Suprapubic skin (tissue), 4 donors: ENCODE measurements around the gene OSMR. TPM values are rescaled to one million over a fixed set of nuclear protein-coding genes. Genes with fewer than 3 reads are reported as not detected.

Source experiments
- DNase-seq, 2 donors: peaks; one replicate each; pipeline ENCODE4 v3.0.0-alpha.2; 2019; ENCODE audit warnings: low spot score in 2 of 2
- H3K27ac ChIP-seq: fragments of 200-600 bp; sonication (generic); one replicate; pipeline ENCODE4 v1.5.1; 2019
- H3K27me3 ChIP-seq: fragments of 200-600 bp; sonication (generic); one replicate; pipeline ENCODE4 v1.5.1; 2019
- H3K36me3 ChIP-seq: fragments of 200-600 bp; sonication (generic); one replicate; pipeline ENCODE4 v1.5.1; 2019
- H3K4me1 ChIP-seq: fragments of 200-600 bp; sonication (generic); one replicate; pipeline ENCODE4 v1.5.1; 2019
- H3K4me3 ChIP-seq: fragments of 200-600 bp; sonication (generic); one replicate; pipeline ENCODE4 v1.5.1; 2019; ENCODE audit warnings: mild to moderate bottlenecking
- H3K9me3 ChIP-seq: fragments of 200-600 bp; sonication (generic); one replicate; pipeline ENCODE4 v1.5.1; 2019
- CTCF ChIP-seq, 2 donors: fragments of 200-600 bp in 1 of 2; fragments of 450-650 bp in 1 of 2; sonication (generic) in 1 of 2; IDR thresholded peaks; one replicate each; pipeline ENCODE4 v1.5.1; 2016 to 2019; ENCODE audit warnings: antibody characterized with exemption in 2 of 2, mild to moderate bottlenecking in 1 of 2, moderate library complexity in 1 of 2
- EP300 ChIP-seq: sonication (generic); formaldehyde crosslinking; IDR thresholded peaks from one replicate; pipeline ENCODE4 v1.6.1; 2017; ENCODE audit warnings: antibody characterized with exemption
- POLR2A ChIP-seq, 2 donors: fragments of 450-650 bp; IDR thresholded peaks; one replicate each; pipeline ENCODE4 v1.6.1; 2017; ENCODE audit warnings: antibody characterized with exemption in 2 of 2, mild to moderate bottlenecking in 2 of 2, moderate library complexity in 2 of 2
- POLR2AphosphoS5 ChIP-seq, 3 donors: sonication (generic); formaldehyde crosslinking; IDR thresholded peaks; one replicate each; pipeline ENCODE4 v1.6.1; 2017; ENCODE audit warnings: antibody characterized with exemption in 3 of 3
- WGBS: methylation state at CpG from one replicate; pipeline ENCODE4 v1.1.5; 2018; 5-methylcytosine and 5-hydroxymethylcytosine counted together
- total RNA-seq, 4 donors: library from RNA; depleted of rRNA; stranded (reverse); fragments of >200 nt; gene quantifications; one replicate each; pipeline ENCODE4 v1.1.0, GENCODE V29; 2016

Gene OSMR
- total RNA-seq, 4 donors from 2014 or later: 20.0 to 44.3 (median 22.0) TPM

- no peak for DNase-seq
- 89% methylated on average over 2 of the region's 2 CpGs for WGBS
- no peaks in the 10 kb centered on the region for H3K4me1 ChIP-seq
- H3K27me3 ChIP-seq: no peaks in the 10 kb centered on the region
- H3K27ac ChIP-seq: no peak overlapping the region
- no peak for TF ChIP-seq POLR2A (IDR thresholded peaks at IDR 0.05)
- TF ChIP-seq CTCF (IDR thresholded peaks at IDR 0.05): no peak
- TF ChIP-seq EP300: no peak
- no peaks in the 10 kb centered on the region for H3K9me3 ChIP-seq
- H3K4me3 ChIP-seq: no peak overlapping the region
- peaks cover 62% of the 10 kb centered on the region for H3K36me3 ChIP-seq
Measured at GRCh38 chr5:38940230-38940858, 94.5 kb downstream of the OSMR start.

- peaks cover 69% of the 10 kb centered on the region for H3K36me3 ChIP-seq
- H3K4me1 ChIP-seq: no peaks in the 10 kb centered on the region
- no peaks in the 10 kb centered on the region for H3K27me3 ChIP-seq
- WGBS: 97% methylated on average over 2 of the region's 2 CpGs
- no peak overlapping the region for H3K4me3 ChIP-seq
- no peak overlapping the region for H3K27ac ChIP-seq
- no peaks in the 10 kb centered on the region for H3K9me3 ChIP-seq
- no peak for TF ChIP-seq POLR2AphosphoS5 (IDR thresholded peaks at IDR 0.05)
- no peak for TF ChIP-seq POLR2A (IDR thresholded peaks at IDR 0.05)
- no peak for TF ChIP-seq CTCF (IDR thresholded peaks at IDR 0.05)
- TF ChIP-seq EP300: no peak
- no peak for DNase-seq
Measured at GRCh38 chr5:38941912-38942311, 96.1 kb downstream of the OSMR start.

GRCh38 chr5:38944282-38944681, 98.5 kb downstream of the OSMR start:
- Histone ChIP-seq H3K4me1 (no peaks in the 10 kb centered on the region), H3K9me3 (no peaks in the 10 kb centered on the region), H3K27me3 (no peaks in the 10 kb centered on the region), H3K36me3 (peaks cover 85% of the 10 kb centered on the region), H3K27ac (no peak overlapping the region), H3K4me3 (no peak overlapping the region)
- TF ChIP-seq EP300 (no peak), POLR2AphosphoS5 (IDR thresholded peaks at IDR 0.05) (no peak), POLR2A (IDR thresholded peaks at IDR 0.05) (no peak), CTCF (IDR thresholded peaks at IDR 0.05) (no peak)
- WGBS: 93% methylated on average over 4 of the region's 4 CpGs
- DNase-seq: no peak

GRCh38 chr5:38948501-38948900, 102.7 kb downstream of the OSMR start:
- no peak for DNase-seq
- Histone ChIP-seq H3K9me3 (no peaks in the 10 kb centered on the region), H3K36me3 (peaks cover 92% of the 10 kb centered on the region), H3K27ac (no peak overlapping the region), H3K4me3 (no peak overlapping the region), H3K27me3 (no peaks in the 10 kb centered on the region), H3K4me1 (no peaks in the 10 kb centered on the region)
- TF ChIP-seq POLR2A (IDR thresholded peaks at IDR 0.05) (no peak), EP300 (no peak), CTCF (IDR thresholded peaks at IDR 0.05) (no peak), POLR2AphosphoS5 (IDR thresholded peaks at IDR 0.05) (no peak)

- Histone ChIP-seq H3K4me3 (no peak overlapping the region), H3K4me1 (no peaks in the 10 kb centered on the region), H3K27ac (no peak overlapping the region), H3K36me3 (peaks cover 93% of the 10 kb centered on the region), H3K27me3 (no peaks in the 10 kb centered on the region), H3K9me3 (no peaks in the 10 kb centered on the region)
- no peak for TF ChIP-seq CTCF (IDR thresholded peaks at IDR 0.05)
- no peak for DNase-seq
- WGBS: 90% methylated on average over 4 of the region's 4 CpGs
Measured at GRCh38 chr5:38953426-38954012, 107.7 kb downstream of the OSMR start.
